ENCODE results near the gene KRT3.

The KRT3 gene

GRCh38 chr12:52833922-52834726 is 38.2 kb upstream of the KRT3 start, which contains the start of gene KRT79:
KRT79 (minus strand) TSS chr12:52834311; CDS start chr12:52834260, 51 bp downstream.
- no peak for TF ChIP-seq ZNF8 (CRISPR knock-in tag; IDR thresholded peaks at IDR 0.05)
- no peak for TF ChIP-seq ZC3H10 (CRISPR knock-in tag; IDR thresholded peaks at IDR 0.05)
- no peak for TF ChIP-seq ZFP30 (CRISPR knock-in tag; IDR thresholded peaks at IDR 0.05)
- no peak for TF ChIP-seq CSRNP3 (CRISPR knock-in tag; IDR thresholded peaks at IDR 0.05)
- TF ChIP-seq ZNF70 (CRISPR knock-in tag; IDR thresholded peaks at IDR 0.05): no peak
- no peak for TF ChIP-seq PATZ1 (CRISPR knock-in tag; IDR thresholded peaks at IDR 0.05; ENCODE audit: borderline replicate concordance)
- no peak for TF ChIP-seq SNAI2 (CRISPR knock-in tag; IDR thresholded peaks at IDR 0.05)
- no peak for TF ChIP-seq ISL1 (CRISPR knock-in tag; IDR thresholded peaks at IDR 0.05)
- TF ChIP-seq PPARA (CRISPR knock-in tag; IDR thresholded peaks at IDR 0.05; ENCODE audit: borderline replicate concordance): no peak
- ATAC-seq: no peak

- no peak for TF ChIP-seq PPARA (CRISPR knock-in tag; IDR thresholded peaks at IDR 0.05; ENCODE audit: borderline replicate concordance)
- no peak for TF ChIP-seq OSR1 (CRISPR knock-in tag; IDR thresholded peaks at IDR 0.05)
- TF ChIP-seq PATZ1 (CRISPR knock-in tag; IDR thresholded peaks at IDR 0.05; ENCODE audit: borderline replicate concordance): no peak
- no peak for TF ChIP-seq TOX (CRISPR knock-in tag; IDR thresholded peaks at IDR 0.05; ENCODE audit: borderline replicate concordance)
- TF ChIP-seq SNAI2 (CRISPR knock-in tag; IDR thresholded peaks at IDR 0.05): no peak
- TF ChIP-seq CREB5 (CRISPR knock-in tag; IDR thresholded peaks at IDR 0.05; ENCODE audit: low read depth): no peak
- no peak for TF ChIP-seq ZFP30 (CRISPR knock-in tag; IDR thresholded peaks at IDR 0.05)
- TF ChIP-seq TSHZ2 (CRISPR knock-in tag; IDR thresholded peaks at IDR 0.05): no peak
- TF ChIP-seq ZNF8 (CRISPR knock-in tag; IDR thresholded peaks at IDR 0.05): no peak
- TF ChIP-seq ZFP3 (CRISPR knock-in tag; IDR thresholded peaks at IDR 0.05): no peak
- no peak for TF ChIP-seq CSRNP3 (CRISPR knock-in tag; IDR thresholded peaks at IDR 0.05)
- TF ChIP-seq GLIS3 (CRISPR knock-in tag; IDR thresholded peaks at IDR 0.05): no peak
- TF ChIP-seq ISL1 (CRISPR knock-in tag; IDR thresholded peaks at IDR 0.05): no peak
- no peak for ATAC-seq
Measured at GRCh38 chr12:52832985-52833905, 37.3 kb upstream of the KRT3 start.

Data from SK-N-SH treated with all-trans-retinoic acid at 6 μM for 48 hours (cell line).